ENCODE results near the gene LY86. TPM values are rescaled to one million over a fixed set of nuclear protein-coding genes. Genes with fewer than 3 reads are reported as not detected.

The LY86 gene
- total RNA-seq, 3 donors from 2014 or later = 0.16 to 0.25 TPM; not detected in 1

DNA sequence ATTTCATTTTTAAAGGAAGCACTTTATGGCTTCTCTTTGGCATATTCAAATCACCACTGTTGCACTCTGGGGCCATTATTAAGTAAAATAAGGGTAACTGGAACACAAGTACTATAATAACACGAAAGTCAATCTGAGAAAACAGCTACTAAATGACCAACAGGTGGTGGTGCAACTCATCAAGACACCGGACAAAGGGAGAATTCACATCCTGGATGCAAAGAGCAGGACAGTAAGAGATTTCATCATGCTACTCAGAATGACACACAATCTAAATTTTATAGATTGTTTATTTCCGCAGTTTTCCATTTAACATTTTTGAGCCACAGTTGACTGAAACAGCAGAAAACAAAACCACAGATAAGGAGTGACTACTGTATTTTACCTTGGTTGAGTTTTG, 27.6 kb upstream of the LY86 start:
- H3K9me3 Mint-ChIP-seq = no peaks in the 10 kb centered on the region
- H3K4me3 Mint-ChIP-seq = no peak overlapping the region
- DNase-seq = no peak
- H3K36me3 Mint-ChIP-seq (ENCODE audit: insufficient read depth) = no peaks in the 10 kb centered on the region
- peaks cover 2% of the 10 kb centered on the region for H3K27me3 Mint-ChIP-seq (ENCODE audit: low read depth)
- H3K4me1 Mint-ChIP-seq (ENCODE audit: low read depth) = peaks cover 14% of the 10 kb centered on the region
- ATAC-seq = no peak

- Mint-ChIP-seq H3K27me3 (ENCODE audit: low read depth) (peaks cover 4% of the 10 kb centered on the region), H3K36me3 (ENCODE audit: insufficient read depth) (no peaks in the 10 kb centered on the region), H3K4me3 (no peak overlapping the region), H3K4me1 (ENCODE audit: low read depth) (peaks cover 6% of the 10 kb centered on the region), H3K9me3 (no peaks in the 10 kb centered on the region)
- no peak for DNase-seq
- ATAC-seq = peak; percentile 27 to 58
Observed at GRCh38 chr6:6564154-6564553, 24.4 kb upstream of the LY86 start.

GRCh38 chr6:6565069-6565468, 23.5 kb upstream of the LY86 start:
- Mint-ChIP-seq H3K36me3 (ENCODE audit: insufficient read depth) (no peaks in the 10 kb centered on the region), H3K4me1 (ENCODE audit: low read depth) (peaks cover 5% of the 10 kb centered on the region), H3K9me3 (no peaks in the 10 kb centered on the region), H3K4me3 (no peak overlapping the region), H3K27me3 (ENCODE audit: low read depth) (peaks cover 2% of the 10 kb centered on the region)
- DNase-seq = no peak
- ATAC-seq = no peak

- Mint-ChIP-seq H3K27me3 (ENCODE audit: low read depth) (peaks cover 2% of the 10 kb centered on the region), H3K4me1 (ENCODE audit: low read depth) (peaks cover 2% of the 10 kb centered on the region), H3K9me3 (no peaks in the 10 kb centered on the region), H3K36me3 (ENCODE audit: insufficient read depth) (no peaks in the 10 kb centered on the region), H3K4me3 (no peak overlapping the region)
- no peak for DNase-seq
- no peak for ATAC-seq
Observed at GRCh38 chr6:6565488-6565887, 23.0 kb upstream of the LY86 start.

DNA sequence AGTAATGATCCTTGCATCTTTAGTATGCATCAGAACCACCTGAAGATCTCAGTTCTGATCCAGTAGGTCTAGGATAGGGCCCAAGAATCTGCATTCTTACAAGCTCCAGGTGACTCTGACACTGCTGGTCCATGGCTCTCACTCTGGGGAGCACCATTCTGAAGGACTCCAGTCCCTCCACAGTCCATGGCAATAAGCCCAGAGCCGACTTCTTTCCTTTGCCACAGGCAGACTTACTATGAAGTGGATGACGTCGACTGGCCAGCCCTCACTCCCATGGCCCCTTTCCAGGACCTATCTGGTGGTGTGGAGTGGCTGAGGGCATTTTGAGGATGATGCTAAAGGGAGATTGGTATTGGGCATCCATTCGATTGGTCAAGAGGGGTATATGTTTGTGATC, 21.8 kb upstream of the LY86 start:
- no peaks in the 10 kb centered on the region for H3K9me3 Mint-ChIP-seq
- DNase-seq (no peak), ATAC-seq (no peak)
- no peak overlapping the region for H3K4me3 Mint-ChIP-seq
- peaks cover 2% of the 10 kb centered on the region for H3K4me1 Mint-ChIP-seq (ENCODE audit: low read depth)
- peaks cover 2% of the 10 kb centered on the region for H3K27me3 Mint-ChIP-seq (ENCODE audit: low read depth)
- no peaks in the 10 kb centered on the region for H3K36me3 Mint-ChIP-seq (ENCODE audit: insufficient read depth)

GRCh38 chr6:6569096-6569810, 19.3 kb upstream of the LY86 start:
- DNase-seq (no peak), ATAC-seq (no peak)
- no peaks in the 10 kb centered on the region for H3K36me3 Mint-ChIP-seq (ENCODE audit: insufficient read depth)
- no peak overlapping the region for H3K4me3 Mint-ChIP-seq
- peaks cover 2% of the 10 kb centered on the region for H3K27me3 Mint-ChIP-seq (ENCODE audit: low read depth)
- H3K9me3 Mint-ChIP-seq = peaks cover 4% of the 10 kb centered on the region
- peaks cover under 1% of the 10 kb centered on the region for H3K4me1 Mint-ChIP-seq (ENCODE audit: low read depth)

DNA sequence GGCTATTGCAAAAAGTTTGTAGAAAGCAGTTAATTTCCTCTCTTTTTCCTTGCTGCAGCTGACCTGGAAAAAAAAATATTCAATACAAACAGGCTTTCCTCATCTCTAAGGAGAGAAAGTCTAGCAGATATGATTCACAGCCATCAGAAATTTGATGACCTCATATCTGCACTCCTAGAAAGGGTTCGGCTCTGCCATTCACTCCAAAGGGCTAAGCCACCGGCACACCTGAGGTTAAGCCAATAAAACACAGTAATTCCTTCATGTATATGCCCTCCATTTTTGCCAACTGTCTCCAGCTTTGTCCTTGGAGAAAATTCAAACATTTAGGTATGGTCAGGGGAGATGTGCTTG, 18.7 kb upstream of the LY86 start:
- ATAC-seq = no peak
- DNase-seq = no peak
- no peaks in the 10 kb centered on the region for H3K36me3 Mint-ChIP-seq (ENCODE audit: insufficient read depth)
- H3K9me3 Mint-ChIP-seq = peaks cover 8% of the 10 kb centered on the region
- peaks cover 2% of the 10 kb centered on the region for H3K27me3 Mint-ChIP-seq (ENCODE audit: low read depth)
- H3K4me1 Mint-ChIP-seq (ENCODE audit: low read depth) = no peaks in the 10 kb centered on the region
- no peak overlapping the region for H3K4me3 Mint-ChIP-seq

- Mint-ChIP-seq H3K4me1 (ENCODE audit: low read depth) (no peaks in the 10 kb centered on the region), H3K27me3 (ENCODE audit: low read depth) (peaks cover 2% of the 10 kb centered on the region), H3K4me3 (no peak overlapping the region), H3K9me3 (peaks cover 8% of the 10 kb centered on the region), H3K36me3 (ENCODE audit: insufficient read depth) (no peaks in the 10 kb centered on the region)
- DNase-seq (no peak), ATAC-seq (no peak)
Observed at GRCh38 chr6:6570929-6571671, 17.4 kb upstream of the LY86 start.

- no peak for DNase-seq
- Mint-ChIP-seq H3K36me3 (ENCODE audit: insufficient read depth) (no peaks in the 10 kb centered on the region), H3K4me1 (ENCODE audit: low read depth) (peaks cover 1% of the 10 kb centered on the region), H3K9me3 (peaks cover 14% of the 10 kb centered on the region), H3K27me3 (ENCODE audit: low read depth) (no peaks in the 10 kb centered on the region), H3K4me3 (no peak overlapping the region)
- no peak for ATAC-seq
Observed at GRCh38 chr6:6575143-6575542, 13.4 kb upstream of the LY86 start.

- H3K36me3 Mint-ChIP-seq (ENCODE audit: insufficient read depth) = no peaks in the 10 kb centered on the region
- no peak for ATAC-seq
- H3K27me3 Mint-ChIP-seq (ENCODE audit: low read depth) = no peaks in the 10 kb centered on the region
- peaks cover 12% of the 10 kb centered on the region for H3K4me1 Mint-ChIP-seq (ENCODE audit: low read depth)
- peaks cover 18% of the 10 kb centered on the region for H3K9me3 Mint-ChIP-seq
- DNase-seq = no peak
- H3K4me3 Mint-ChIP-seq = no peak overlapping the region
Observed at GRCh38 chr6:6577735-6578134, 10.8 kb upstream of the LY86 start.

- Mint-ChIP-seq H3K27me3 (ENCODE audit: low read depth) (no peaks in the 10 kb centered on the region), H3K4me3 (no peak overlapping the region)
Observed at GRCh38 chr6:6579281-6579680, 9.2 kb upstream of the LY86 start.

DNA sequence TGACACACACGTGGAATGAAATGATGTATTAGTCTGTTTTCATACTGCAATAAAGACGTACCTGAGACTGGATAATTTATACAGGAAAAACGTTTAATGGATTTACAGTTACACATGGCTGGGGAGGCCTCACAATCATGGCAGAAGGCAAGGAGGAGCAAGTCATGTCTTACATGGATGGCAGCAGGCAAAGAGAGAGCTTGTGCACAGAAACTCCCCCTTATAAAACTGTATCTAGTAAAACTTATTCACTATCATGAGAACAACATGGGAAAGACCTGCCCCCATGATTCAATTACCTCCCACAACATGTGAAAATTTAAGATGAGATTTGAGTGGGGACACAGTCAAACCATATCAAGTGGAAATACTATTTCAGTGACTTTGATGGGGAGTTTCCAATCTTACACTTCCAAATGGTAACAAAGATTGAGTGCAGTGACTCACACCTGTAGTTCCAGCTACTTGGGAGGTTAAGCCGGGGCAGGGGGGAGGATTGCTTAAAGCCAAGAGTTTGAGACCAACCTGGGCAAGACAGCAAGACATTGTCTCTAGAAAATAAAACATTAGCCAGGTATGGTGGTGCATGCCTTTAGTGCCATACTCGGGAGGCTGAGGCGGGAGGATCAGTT, 8.2 kb upstream of the LY86 start:
- DNase-seq (no peak), ATAC-seq (peak in 1 of 2 donors; percentile 52)
- no peak overlapping the region for H3K4me3 Mint-ChIP-seq

More at GRCh38 chr6:6579281-6579680, 9.2 kb upstream of the LY86 start:
- DNase-seq (no peak), ATAC-seq (no peak)
- H3K4me1 Mint-ChIP-seq (ENCODE audit: low read depth) = peaks cover 19% of the 10 kb centered on the region
- H3K9me3 Mint-ChIP-seq = peaks cover 14% of the 10 kb centered on the region
- no peaks in the 10 kb centered on the region for H3K36me3 Mint-ChIP-seq (ENCODE audit: insufficient read depth)

GRCh38 chr6:6581054-6581453, 7.5 kb upstream of the LY86 start:
- H3K27me3 Mint-ChIP-seq (ENCODE audit: low read depth) = no peaks in the 10 kb centered on the region
- ATAC-seq (no peak), DNase-seq (peak; percentile 26)

More for the DNA sequence above, 8.2 kb upstream of the LY86 start:
- H3K4me1 Mint-ChIP-seq (ENCODE audit: low read depth) = peaks cover 22% of the 10 kb centered on the region
- H3K36me3 Mint-ChIP-seq (ENCODE audit: insufficient read depth) = no peaks in the 10 kb centered on the region
- H3K27me3 Mint-ChIP-seq (ENCODE audit: low read depth) = no peaks in the 10 kb centered on the region
- peaks cover 10% of the 10 kb centered on the region for H3K9me3 Mint-ChIP-seq

GRCh38 chr6:6582131-6582530, 6.4 kb upstream of the LY86 start:
- Mint-ChIP-seq H3K9me3 (peaks cover 10% of the 10 kb centered on the region), H3K4me1 (ENCODE audit: low read depth) (peaks cover 26% of the 10 kb centered on the region), H3K4me3 (no peak overlapping the region), H3K27me3 (ENCODE audit: low read depth) (no peaks in the 10 kb centered on the region), H3K36me3 (ENCODE audit: insufficient read depth) (no peaks in the 10 kb centered on the region)
- ATAC-seq (no peak), DNase-seq (no peak)

More at GRCh38 chr6:6581054-6581453, 7.5 kb upstream of the LY86 start:
- H3K4me3 Mint-ChIP-seq = no peak overlapping the region
- H3K9me3 Mint-ChIP-seq = peaks cover 10% of the 10 kb centered on the region
- no peaks in the 10 kb centered on the region for H3K36me3 Mint-ChIP-seq (ENCODE audit: insufficient read depth)
- H3K4me1 Mint-ChIP-seq (ENCODE audit: low read depth) = peaks cover 22% of the 10 kb centered on the region

DNA sequence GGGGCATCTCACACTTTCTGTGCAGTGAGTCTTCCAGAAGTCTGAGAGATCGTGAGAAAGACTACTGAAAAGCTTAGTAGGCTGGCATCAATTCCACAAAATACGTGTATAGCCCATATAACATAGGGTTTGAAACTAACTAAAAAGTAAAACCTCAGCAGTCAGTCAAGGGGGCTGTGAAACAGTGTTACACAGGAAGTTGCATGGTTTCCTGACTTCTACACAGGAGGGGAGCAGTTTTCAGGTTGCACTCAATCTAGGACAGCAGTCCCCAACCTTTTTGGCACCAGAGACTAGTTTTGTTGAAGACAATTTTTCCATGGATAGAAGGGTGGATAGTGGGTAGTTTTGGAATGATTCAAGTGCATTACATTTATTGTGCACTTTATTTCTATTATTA, 4.7 kb upstream of the LY86 start:
- Mint-ChIP-seq H3K27me3 (ENCODE audit: low read depth) (no peaks in the 10 kb centered on the region), H3K4me3 (no peak overlapping the region), H3K36me3 (ENCODE audit: insufficient read depth) (no peaks in the 10 kb centered on the region), H3K9me3 (peaks cover 10% of the 10 kb centered on the region), H3K4me1 (ENCODE audit: low read depth) (peaks cover 38% of the 10 kb centered on the region)
- DNase-seq = no peak
- peak in 1 of 2 donors; percentile 38 for ATAC-seq
